CD4-positive, alpha-beta T cell treated with Interleukin-1 beta for 1 hour (primary cell): ENCODE results near the gene HSPH1.
A peak's percentile ranks its signal among the peaks of the same experiment; 100 is the strongest.
"Not testable (repeated sequence)": the region's sequence is repeated elsewhere in the genome, so short reads cannot be mapped to it uniquely, and the experiment has no call there.

Source experiments
- DNase-seq, 2 donors: peaks; one replicate each; pipeline ENCODE4 v3.0.0-alpha.2; 2020 to 2022

HSPH1 gene

DNA sequence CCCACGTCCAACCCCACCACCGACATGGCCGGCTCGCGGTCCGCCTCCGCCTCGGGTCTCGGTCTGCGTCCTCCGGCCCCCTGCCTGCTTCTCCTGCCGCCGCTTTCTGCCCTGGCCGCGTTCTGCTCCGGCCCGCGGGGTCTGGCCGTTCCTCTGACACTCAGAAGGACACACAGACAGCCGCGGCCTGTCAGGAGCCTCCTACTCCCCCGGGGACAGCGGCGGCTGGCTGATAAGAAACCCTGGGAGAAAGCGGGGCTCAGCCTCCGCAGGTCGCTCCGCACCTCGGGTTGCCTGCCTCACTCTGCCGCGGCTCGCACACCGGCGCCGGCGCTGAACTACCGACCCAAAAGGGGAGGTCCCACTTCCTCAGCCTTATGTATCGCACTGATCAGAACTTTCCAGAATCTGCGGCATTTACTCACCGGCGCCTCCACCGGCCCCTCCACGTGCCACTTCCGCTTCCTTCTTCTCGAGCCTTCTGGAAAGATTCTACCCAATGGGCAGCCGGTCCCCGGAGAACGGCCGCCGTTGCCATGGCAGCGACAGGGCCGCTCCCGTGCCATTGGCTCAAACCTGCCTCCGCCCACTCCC is at the start of gene HSPH1:
Gene HSPH1 (minus strand): TSS at position 348 of the 594 bp plus-strand sequence. CDS start 322 bp downstream, at position 26.
- peak; percentile 99 for DNase-seq

DNA sequence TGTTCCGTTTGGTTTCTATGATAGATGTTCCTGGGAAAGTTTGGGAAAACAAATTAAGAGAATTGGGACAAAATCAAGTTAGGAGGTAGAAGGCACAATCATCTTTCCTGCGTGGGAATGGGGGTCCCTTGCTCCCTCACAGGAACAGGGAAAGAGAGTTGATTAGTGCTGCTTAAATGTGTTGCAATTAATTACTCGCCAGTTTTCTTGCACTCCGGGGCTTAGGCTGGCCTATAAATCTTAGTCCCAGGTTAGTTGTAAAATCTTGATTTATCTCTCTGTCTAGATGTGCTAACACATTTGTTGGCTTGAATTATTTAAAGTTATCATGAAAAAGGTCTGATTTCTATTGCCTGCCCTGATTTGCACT is 48.1 kb upstream of the HSPH1 start:
- no peak for DNase-seq

- DNase-seq = peak in 1 of 2 donors; percentile 18
These were observed 47.6 kb upstream of the HSPH1 start for GRCh38 chr13:31209172-31209840.

- no peak for DNase-seq
These were observed 46.9 kb upstream of the HSPH1 start for GRCh38 chr13:31208559-31209122.

GRCh38 chr13:31207661-31208552 is 46.2 kb upstream of the HSPH1 start:
- DNase-seq = no peak

DNA sequence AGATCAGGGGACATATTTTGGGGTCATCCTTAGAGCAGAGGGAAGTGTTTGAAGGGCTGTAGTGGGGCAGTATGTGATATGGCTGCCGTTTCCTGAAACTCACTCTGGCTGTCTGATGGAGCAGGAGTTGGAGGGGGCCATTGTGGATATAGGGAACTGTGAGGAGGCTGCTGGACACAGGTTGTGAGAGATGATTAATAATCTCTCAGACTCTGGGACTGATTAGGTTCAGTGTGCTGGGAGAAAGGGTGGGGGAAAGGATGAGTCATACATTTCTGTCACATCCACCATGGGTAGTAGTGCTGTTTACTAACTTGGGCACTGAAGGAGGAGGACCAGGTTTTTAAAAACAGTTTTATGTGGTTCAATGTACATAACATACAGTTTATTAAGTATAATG is 42.9 kb upstream of the HSPH1 start:
- no peak for DNase-seq

- DNase-seq = no peak
These were observed 39.8 kb upstream of the HSPH1 start for GRCh38 chr13:31201341-31202031.

DNA sequence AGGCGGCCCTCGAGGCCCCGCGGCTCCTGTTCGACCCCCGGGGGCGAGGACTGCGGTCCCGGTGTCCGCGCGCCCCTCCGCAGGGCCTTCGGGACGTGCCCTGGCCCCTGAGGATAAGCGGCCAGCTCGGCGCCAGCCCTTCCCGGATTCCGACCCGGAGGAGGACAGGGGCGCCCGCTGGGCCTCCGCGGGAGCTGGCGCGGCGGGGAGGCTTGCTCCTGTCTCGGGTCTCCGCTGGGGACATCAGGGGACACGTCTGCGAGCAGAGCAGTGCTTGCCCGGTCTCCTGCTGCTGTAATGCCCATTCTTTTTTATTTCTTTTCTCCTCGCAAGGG is 38.9 kb upstream of the HSPH1 start:
- peak; percentile 54 to 55 for DNase-seq

GRCh38 chr13:31199849-31200636 is 38.3 kb upstream of the HSPH1 start, which contains the start of gene B3GLCT:
B3GLCT (plus strand) TSS chr13:31199975; CDS start chr13:31200085, 110 bp downstream.
- DNase-seq = peak; percentile 84 to 85

- DNase-seq = no peak
These were observed 37.8 kb upstream of the HSPH1 start for GRCh38 chr13:31199527-31199848.

DNA sequence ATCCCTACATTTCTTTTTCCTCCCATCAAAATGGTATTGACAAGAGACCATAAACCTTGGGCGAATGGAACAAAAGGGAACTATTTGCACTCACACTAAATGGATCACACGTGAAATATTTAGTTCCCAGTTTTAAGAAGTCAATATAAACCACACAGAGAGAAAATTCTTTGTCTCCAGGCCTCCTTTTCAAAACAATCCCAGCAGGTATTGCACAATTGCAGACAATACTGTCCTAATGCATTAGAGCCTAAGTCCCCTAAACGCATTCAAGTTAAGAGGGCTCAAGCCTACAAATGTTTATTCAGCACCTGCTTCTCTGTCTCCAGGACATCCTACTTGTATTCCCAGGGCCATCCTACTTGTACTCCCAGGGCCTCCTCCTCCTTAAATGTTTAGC is 36.8 kb upstream of the HSPH1 start:
- no peak for DNase-seq

GRCh38 chr13:31196992-31197391 is 35.3 kb upstream of the HSPH1 start:
- DNase-seq = no peak

DNA sequence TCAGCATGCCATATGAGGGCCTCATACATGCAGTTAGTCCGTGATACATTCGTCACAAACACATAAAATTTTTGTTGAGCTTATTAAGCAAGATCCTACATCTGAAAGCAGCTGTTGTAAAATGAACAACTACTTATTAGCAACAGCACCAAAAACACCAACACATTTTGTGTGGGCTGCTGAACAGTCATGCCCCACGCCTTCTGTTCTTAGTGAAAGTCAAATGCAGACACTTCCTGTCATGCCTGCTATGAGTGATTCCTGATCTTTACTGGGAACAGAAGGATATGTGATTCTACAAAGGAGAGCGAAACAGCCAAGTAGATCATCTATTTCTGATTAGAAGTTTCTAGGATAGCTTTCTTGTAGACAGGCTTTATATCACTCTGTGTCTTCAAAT is 33.9 kb upstream of the HSPH1 start:
- DNase-seq = no peak

- DNase-seq = no peak
These were observed 30.6 kb upstream of the HSPH1 start for GRCh38 chr13:31192306-31192705.

GRCh38 chr13:31191748-31192147 is 30.0 kb upstream of the HSPH1 start:
- no peak for DNase-seq

- DNase-seq = no peak
These were observed 23.4 kb upstream of the HSPH1 start for GRCh38 chr13:31184981-31185645.

DNA sequence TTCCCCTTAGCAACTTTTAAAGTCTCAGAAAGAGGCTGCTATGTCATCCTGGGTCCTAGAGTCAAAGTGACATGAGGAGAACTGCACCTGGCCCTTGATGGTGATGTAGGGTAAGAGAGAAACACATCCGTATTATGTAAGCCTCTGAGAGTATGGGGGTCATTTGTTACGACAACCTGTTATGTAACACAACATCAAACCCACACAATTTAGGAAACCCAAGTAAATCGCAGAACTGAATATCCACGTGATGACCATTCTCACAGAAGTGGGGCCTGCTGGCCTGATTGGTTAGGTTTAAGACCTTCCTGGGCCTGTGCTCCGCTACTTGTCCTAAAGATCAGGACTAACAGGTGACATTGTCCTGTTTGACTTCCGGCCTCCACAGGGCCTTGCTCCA is 22.7 kb upstream of the HSPH1 start:
- no peak for DNase-seq

GRCh38 chr13:31182987-31183386 is 21.3 kb upstream of the HSPH1 start:
- DNase-seq = no peak

- no peak for DNase-seq
These were observed 18.1 kb upstream of the HSPH1 start for GRCh38 chr13:31179754-31180153.

- DNase-seq = no peak
These were observed 17.5 kb upstream of the HSPH1 start for GRCh38 chr13:31179241-31179640.

DNA sequence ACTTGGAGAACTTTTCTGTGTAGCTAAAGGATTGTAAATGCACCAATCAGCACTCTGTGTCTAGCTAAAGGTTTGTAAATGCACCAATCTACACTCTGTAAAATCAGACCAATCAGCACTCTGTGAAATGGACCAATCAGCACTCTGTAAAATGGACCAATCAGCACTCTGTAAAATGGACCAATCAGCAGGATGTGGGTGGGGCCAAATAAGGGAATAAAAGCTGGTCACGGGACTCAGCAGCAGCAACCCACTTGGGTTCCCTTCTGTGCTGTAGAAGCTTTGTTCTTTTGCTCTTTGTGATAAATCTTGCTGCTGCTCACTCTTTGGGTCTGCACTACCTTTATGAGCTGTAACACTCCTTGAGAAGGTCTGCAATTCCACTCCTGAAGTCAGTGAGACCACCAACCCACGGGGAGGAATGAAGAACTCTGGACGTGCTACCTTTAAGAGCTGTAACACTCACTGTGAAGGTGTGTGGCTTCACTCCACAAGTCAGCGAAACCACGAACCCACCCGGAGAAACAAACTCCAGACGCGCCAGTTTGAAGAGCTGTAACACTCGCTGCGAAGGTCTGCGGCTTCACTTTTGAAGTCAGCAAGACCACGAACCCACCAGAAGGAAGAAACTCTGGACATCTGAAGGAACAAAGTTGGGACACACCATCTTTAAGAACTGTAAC is 16.2 kb upstream of the HSPH1 start:
- not testable (repeated sequence) for DNase-seq
